Suprapubic skin (tissue), 4 donors: ENCODE results near the gene ANKRD12. TPM values are rescaled to one million over a fixed set of nuclear protein-coding genes. Genes with fewer than 3 reads are reported as not detected.

Experiments
- DNase-seq, 2 donors: peaks; one replicate each; pipeline ENCODE4 v3.0.0-alpha.2; 2019; ENCODE audit warnings: low spot score in 2 of 2
- H3K27ac ChIP-seq: fragments of 200-600 bp; sonication (generic); one replicate; pipeline ENCODE4 v1.5.1; 2019
- H3K27me3 ChIP-seq: fragments of 200-600 bp; sonication (generic); one replicate; pipeline ENCODE4 v1.5.1; 2019
- H3K36me3 ChIP-seq: fragments of 200-600 bp; sonication (generic); one replicate; pipeline ENCODE4 v1.5.1; 2019
- H3K4me1 ChIP-seq: fragments of 200-600 bp; sonication (generic); one replicate; pipeline ENCODE4 v1.5.1; 2019
- H3K4me3 ChIP-seq: fragments of 200-600 bp; sonication (generic); one replicate; pipeline ENCODE4 v1.5.1; 2019; ENCODE audit warnings: mild to moderate bottlenecking
- H3K9me3 ChIP-seq: fragments of 200-600 bp; sonication (generic); one replicate; pipeline ENCODE4 v1.5.1; 2019
- CTCF ChIP-seq, 2 donors: fragments of 200-600 bp in 1 of 2; fragments of 450-650 bp in 1 of 2; sonication (generic) in 1 of 2; IDR thresholded peaks; one replicate each; pipeline ENCODE4 v1.5.1; 2016 to 2019; ENCODE audit warnings: antibody characterized with exemption in 2 of 2, mild to moderate bottlenecking in 1 of 2, moderate library complexity in 1 of 2
- EP300 ChIP-seq: sonication (generic); formaldehyde crosslinking; IDR thresholded peaks from one replicate; pipeline ENCODE4 v1.6.1; 2017; ENCODE audit warnings: antibody characterized with exemption
- POLR2A ChIP-seq, 2 donors: fragments of 450-650 bp; IDR thresholded peaks; one replicate each; pipeline ENCODE4 v1.6.1; 2017; ENCODE audit warnings: antibody characterized with exemption in 2 of 2, mild to moderate bottlenecking in 2 of 2, moderate library complexity in 2 of 2
- POLR2AphosphoS5 ChIP-seq, 3 donors: sonication (generic); formaldehyde crosslinking; IDR thresholded peaks; one replicate each; pipeline ENCODE4 v1.6.1; 2017; ENCODE audit warnings: antibody characterized with exemption in 3 of 3
- WGBS: methylation state at CpG from one replicate; pipeline ENCODE4 v1.1.5; 2018; 5-methylcytosine and 5-hydroxymethylcytosine counted together
- total RNA-seq, 4 donors: library from RNA; depleted of rRNA; stranded (reverse); fragments of >200 nt; gene quantifications; one replicate each; pipeline ENCODE4 v1.1.0, GENCODE V29; 2016

Gene ANKRD12
- total RNA-seq, 4 donors from 2014 or later: 41.0 to 107 (median 60.8) TPM

- Histone ChIP-seq H3K4me1 (no peaks in the 10 kb centered on the region), H3K27me3 (no peaks in the 10 kb centered on the region), H3K9me3 (peaks cover 9% of the 10 kb centered on the region), H3K36me3 (no peaks in the 10 kb centered on the region), H3K4me3 (no peak overlapping the region), H3K27ac (no peak overlapping the region)
- DNase-seq: no peak
- TF ChIP-seq EP300 (no peak), POLR2A (IDR thresholded peaks at IDR 0.05) (no peak), CTCF (IDR thresholded peaks at IDR 0.05) (no peak), POLR2AphosphoS5 (IDR thresholded peaks at IDR 0.05) (no peak)
- WGBS: no CpG with 5 or more reads among the region's 24 CpGs
Measured at GRCh38 chr18:9297007-9297393, 160.4 kb downstream of the ANKRD12 start.

GRCh38 chr18:9304388-9305070 lies 167.9 kb downstream of the ANKRD12 start:
- WGBS: 95% methylated on average over 6 of the region's 6 CpGs
- H3K27ac ChIP-seq: no peak overlapping the region

GRCh38 chr18:9319333-9319732 lies 182.8 kb downstream of the ANKRD12 start:
- TF ChIP-seq EP300 (no peak), POLR2AphosphoS5 (IDR thresholded peaks at IDR 0.05) (no peak), CTCF (IDR thresholded peaks at IDR 0.05) (no peak), POLR2A (IDR thresholded peaks at IDR 0.05) (no peak)
- DNase-seq: no peak
- 58% methylated on average over 1 of the region's 1 CpG for whole genome bisulfite sequencing
- Histone ChIP-seq H3K36me3 (no peaks in the 10 kb centered on the region), H3K4me3 (no peak overlapping the region), H3K4me1 (no peaks in the 10 kb centered on the region), H3K27ac (no peak overlapping the region), H3K9me3 (no peaks in the 10 kb centered on the region), H3K27me3 (no peaks in the 10 kb centered on the region)

More at GRCh38 chr18:9304388-9305070, 167.9 kb downstream of the ANKRD12 start:
- TF ChIP-seq POLR2A (IDR thresholded peaks at IDR 0.05): no peak
- no peak for TF ChIP-seq CTCF (IDR thresholded peaks at IDR 0.05)
- TF ChIP-seq EP300: no peak
- TF ChIP-seq POLR2AphosphoS5 (IDR thresholded peaks at IDR 0.05): no peak
- peaks cover 5% of the 10 kb centered on the region for H3K9me3 ChIP-seq
- no peaks in the 10 kb centered on the region for H3K4me1 ChIP-seq
- no peaks in the 10 kb centered on the region for H3K36me3 ChIP-seq
- no peak overlapping the region for H3K4me3 ChIP-seq
- H3K27me3 ChIP-seq: no peaks in the 10 kb centered on the region
- DNase-seq: no peak

- H3K27ac ChIP-seq: no peak overlapping the region
- H3K27me3 ChIP-seq: no peaks in the 10 kb centered on the region
- no peaks in the 10 kb centered on the region for H3K36me3 ChIP-seq
- DNase-seq: no peak
- H3K4me3 ChIP-seq: no peak overlapping the region
- 35% methylated on average over 4 of the region's 4 CpGs for WGBS
- no peaks in the 10 kb centered on the region for H3K9me3 ChIP-seq
- H3K4me1 ChIP-seq: no peaks in the 10 kb centered on the region
- TF ChIP-seq CTCF (IDR thresholded peaks at IDR 0.05) (no peak), POLR2A (IDR thresholded peaks at IDR 0.05) (no peak), EP300 (no peak), POLR2AphosphoS5 (IDR thresholded peaks at IDR 0.05) (no peak)
Measured at GRCh38 chr18:9321017-9321452, 184.5 kb downstream of the ANKRD12 start.

GRCh38 chr18:9321736-9322135 lies 185.2 kb downstream of the ANKRD12 start:
- WGBS: 40% methylated on average over 4 of the region's 4 CpGs
- Histone ChIP-seq H3K27me3 (no peaks in the 10 kb centered on the region), H3K9me3 (no peaks in the 10 kb centered on the region), H3K4me1 (no peaks in the 10 kb centered on the region), H3K27ac (no peak overlapping the region), H3K4me3 (no peak overlapping the region), H3K36me3 (no peaks in the 10 kb centered on the region)
- no peak for DNase-seq
- TF ChIP-seq CTCF (IDR thresholded peaks at IDR 0.05): no peak
- no peak for TF ChIP-seq EP300
- TF ChIP-seq POLR2AphosphoS5 (IDR thresholded peaks at IDR 0.05): no peak
- no peak for TF ChIP-seq POLR2A (IDR thresholded peaks at IDR 0.05)
